COR-L47 (cell line): ENCODE measurements around the gene TJP3.
"Not testable (repeated sequence)": the region's sequence is repeated elsewhere in the genome, so short reads cannot be mapped to it uniquely, and the experiment has no call there.

ENCODE experiments used
- DNase-seq: peaks from one replicate; lab custom pipeline; 2025; lab: John Stamatoyannopoulos, UW

TJP3 gene, protein sequence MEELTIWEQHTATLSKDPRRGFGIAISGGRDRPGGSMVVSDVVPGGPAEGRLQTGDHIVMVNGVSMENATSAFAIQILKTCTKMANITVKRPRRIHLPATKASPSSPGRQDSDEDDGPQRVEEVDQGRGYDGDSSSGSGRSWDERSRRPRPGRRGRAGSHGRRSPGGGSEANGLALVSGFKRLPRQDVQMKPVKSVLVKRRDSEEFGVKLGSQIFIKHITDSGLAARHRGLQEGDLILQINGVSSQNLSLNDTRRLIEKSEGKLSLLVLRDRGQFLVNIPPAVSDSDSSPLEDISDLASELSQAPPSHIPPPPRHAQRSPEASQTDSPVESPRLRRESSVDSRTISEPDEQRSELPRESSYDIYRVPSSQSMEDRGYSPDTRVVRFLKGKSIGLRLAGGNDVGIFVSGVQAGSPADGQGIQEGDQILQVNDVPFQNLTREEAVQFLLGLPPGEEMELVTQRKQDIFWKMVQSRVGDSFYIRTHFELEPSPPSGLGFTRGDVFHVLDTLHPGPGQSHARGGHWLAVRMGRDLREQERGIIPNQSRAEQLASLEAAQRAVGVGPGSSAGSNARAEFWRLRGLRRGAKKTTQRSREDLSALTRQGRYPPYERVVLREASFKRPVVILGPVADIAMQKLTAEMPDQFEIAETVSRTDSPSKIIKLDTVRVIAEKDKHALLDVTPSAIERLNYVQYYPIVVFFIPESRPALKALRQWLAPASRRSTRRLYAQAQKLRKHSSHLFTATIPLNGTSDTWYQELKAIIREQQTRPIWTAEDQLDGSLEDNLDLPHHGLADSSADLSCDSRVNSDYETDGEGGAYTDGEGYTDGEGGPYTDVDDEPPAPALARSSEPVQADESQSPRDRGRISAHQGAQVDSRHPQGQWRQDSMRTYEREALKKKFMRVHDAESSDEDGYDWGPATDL

DNA sequence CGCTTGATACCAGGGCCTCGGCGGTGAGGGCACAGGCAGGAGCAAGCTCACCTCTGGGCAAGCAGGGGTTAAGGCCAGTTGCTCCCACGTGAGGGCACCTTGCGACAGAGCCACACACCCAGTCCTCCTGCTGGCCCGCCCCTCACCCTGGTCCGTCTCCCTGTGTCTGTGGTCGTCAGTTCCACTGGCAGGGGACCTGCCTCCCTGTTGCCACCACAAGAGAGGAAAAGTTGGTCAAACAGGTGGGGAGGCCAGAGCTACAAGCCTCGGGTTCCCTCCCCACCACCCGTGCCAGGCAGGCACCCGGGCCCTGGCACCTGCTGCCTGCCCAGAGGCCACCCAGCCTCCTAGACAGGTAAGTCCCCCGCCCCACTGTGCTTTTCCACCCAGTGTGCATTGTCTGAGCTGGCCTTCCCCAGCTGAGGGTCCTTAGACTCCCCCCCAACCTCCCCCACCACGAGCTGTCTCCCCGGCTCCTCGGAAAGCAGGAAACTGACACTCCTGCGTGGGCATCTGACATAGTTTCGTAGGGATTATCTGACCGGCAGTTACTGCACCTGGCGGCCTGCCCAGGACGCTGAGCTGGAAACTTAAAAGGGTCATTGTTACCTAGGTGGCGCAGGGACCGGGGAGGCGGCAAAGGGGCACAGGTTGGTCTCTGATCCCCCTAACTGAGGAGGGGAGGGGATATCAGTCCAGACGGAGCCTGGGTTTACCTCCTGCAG, at the start of gene TJP3:
TJP3 (plus strand) TSS at position 178 of the 725 bp plus-strand sequence. CDS start 20,049 bp downstream, outside the sequence.
- no peak for DNase-seq

DNA sequence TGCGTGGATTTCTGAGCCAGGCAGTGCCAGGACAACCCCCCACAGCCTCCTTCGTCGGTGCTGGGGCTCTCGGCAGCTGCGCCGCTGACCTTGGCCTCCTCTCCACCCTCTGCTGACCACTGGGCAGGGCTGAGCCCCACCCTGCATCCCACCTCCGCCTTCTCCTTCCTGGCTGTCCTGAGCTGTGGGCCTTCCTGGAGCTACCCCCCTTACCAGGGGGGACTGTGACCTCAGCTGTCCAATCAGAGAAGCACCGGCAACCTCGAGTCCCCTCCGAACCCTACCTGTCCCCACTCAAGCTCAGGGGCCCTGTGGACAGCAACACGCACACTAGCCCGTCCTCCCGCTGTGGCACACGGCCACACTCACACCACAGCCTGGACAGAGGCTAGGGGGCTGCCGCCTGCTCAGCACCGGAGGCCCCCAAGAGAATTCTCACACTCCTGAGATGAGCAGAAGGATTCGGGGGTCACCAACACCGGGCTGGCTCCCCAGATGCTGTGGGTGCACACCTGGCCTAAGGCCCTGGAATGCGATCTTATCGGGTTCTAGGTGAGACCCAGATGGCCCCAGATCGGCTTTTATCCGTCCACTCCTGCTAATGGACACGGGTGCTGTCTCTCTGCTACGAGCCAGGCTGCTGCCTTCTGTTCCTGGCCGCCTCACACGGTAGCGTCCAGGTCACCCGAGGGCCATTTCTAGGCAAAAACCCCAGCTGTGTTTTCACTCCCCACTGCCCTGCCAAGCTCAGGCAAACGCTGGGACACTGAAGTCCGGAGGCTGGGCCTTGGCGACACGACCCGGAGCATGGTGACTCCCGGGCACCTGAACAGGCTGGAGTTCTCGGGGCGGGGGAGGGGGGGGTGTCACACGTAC, 49.1 kb upstream of the TJP3 start:
- DNase-seq: no peak

DNA sequence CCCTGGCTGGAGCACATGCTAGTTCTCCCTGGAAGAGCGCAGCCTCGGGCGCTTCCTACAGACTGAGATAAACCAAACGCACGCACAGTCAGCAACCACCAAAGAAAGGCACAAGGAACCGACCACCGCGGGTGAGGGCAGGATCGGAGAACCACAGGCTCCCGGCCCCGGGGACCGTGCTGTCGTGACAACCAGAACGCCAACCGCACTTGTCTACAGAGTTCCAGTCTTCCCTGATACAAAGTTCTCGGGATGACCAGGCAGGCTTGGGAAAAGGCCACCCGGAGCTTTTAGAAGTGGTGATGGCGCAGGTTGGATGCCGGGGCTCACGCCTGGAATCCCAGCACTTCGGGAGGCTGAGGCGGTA, 48.5 kb upstream of the TJP3 start:
- DNase-seq: no peak

DNA sequence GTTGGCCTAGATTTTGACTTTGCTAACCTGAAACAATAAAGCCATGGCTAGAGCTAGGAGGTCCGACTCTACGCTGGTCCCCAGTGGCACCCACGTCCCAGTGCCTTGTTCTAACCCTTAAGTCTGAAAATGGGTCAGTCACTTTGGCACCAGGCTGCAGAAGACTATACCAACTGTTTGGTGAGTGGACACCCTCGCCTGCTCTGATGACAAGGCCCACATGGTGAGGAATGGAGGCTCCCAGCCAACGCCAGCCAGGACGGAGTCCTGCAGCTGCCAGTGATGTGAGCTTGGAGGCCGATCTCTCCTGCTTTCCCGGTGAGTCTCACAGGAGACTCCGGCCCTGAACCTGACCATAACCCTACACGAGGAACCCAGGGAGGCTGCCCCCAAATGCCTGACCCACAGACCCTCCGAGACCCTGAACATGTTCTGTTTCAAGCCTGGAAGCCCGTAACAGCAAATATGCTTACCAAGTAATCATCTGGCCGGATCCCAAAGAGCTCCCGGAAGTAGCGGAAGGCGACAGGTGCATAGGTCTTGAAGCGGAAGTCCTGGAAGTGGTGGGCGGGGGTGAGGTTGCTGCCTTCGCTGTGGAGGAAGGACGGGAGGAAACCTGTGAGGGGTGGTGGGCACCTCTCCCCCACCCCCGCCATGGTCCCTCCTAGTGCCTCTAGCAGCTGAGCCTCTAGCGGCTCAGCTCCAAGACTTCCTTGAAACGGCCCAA, 47.5 kb upstream of the TJP3 start:
- DNase-seq: no peak

DNA sequence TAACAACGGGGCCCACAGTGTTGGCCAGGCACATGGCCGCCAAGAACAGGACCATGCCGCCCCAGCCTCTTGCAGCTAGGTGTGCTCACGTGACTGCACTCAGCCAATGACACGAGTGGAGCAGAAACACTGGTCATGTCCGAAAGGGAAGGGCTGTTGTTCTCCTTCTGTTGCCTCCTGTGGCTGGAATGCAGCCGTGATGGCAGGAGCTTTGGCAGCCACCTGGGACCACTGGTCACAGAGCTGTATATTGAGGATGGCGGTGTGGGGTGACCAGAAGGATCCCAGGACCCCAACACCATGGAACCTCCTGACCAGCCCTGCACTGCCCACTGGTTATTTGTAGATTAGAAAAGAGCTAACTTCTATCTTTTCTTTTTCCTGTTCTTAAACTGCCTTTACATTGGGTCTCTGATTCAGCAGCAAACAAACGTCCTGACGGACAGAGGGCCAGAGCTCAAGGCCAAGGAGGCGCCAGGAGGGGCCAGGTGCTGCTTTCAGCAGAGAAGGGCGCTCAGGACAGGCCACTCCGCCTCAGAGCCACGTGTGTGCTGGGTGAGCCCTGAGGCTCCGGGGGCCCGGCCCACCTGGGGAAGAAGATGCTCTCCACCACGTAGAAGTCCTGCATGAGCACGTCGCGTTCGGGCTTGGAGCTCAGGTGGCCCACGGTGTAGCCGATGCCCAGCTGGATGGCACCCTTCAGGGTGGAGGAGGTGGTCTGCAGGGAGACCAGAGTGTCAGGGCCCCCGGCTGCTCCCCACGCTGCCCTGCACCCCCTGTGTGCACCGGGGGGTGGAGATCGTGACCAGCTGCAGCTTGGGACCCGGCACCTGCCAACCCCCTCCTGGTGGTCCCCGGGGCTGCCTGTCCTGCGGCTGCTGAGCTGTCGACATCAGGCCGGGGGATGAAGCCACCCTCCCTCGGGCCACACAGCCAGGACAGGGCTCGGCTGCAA, 46.6 kb upstream of the TJP3 start:
- DNase-seq: no peak

DNA sequence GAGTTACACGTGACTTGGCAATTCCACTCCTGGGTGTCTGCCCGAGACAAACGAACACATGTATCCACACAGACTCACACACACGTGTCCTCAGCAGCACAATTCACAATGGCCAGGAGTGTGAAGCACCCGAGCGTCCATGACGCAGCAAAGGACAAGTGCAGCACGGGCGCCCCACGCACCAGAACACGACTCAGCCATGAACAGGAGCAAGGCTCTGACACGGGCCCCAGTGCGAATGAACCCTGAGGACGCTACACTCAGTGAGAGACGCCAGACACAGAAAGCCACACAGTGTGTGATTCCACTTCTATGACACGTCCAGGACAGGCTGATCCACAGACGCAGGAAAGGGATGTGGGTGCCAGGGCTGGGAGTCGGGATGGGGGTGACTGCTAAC, 44.3 kb upstream of the TJP3 start:
- no peak for DNase-seq

DNA sequence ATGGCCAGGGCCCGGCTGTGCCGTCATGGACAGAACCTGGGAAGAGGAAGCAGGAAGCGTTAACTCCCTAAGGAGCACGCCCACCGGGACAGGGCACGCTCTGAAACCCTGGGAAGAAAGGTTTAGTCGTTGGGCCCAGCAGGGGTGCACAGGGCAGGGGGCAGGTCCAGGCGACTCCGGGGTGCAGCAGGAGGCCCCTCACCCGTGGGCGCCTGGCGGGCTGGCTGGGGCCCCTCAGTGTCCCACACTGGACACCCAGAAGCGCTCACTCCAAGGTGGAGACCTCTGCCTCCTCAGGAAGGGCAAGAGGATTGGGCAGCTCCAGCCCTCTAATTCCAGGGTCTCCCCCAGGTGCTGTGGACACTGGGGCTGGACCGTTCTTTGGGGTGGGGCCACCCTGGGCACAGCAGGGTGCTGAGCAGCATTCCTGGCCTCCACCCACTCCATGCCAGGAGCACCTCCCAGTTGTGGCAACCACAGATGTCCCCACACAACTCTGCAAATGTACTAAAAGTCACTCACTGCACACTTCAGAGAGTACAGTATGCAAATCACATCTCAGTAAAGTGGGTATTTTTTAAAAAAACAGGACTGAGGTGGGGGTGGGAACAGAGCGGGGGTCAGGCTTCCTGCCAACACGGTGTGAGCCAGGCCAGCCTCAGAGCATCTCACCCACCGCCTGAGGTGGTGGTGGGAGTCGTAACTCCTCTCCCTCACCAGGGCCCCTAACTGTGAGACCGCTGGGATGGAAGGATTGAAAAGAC, 43.1 kb upstream of the TJP3 start:
- DNase-seq: no peak

DNA sequence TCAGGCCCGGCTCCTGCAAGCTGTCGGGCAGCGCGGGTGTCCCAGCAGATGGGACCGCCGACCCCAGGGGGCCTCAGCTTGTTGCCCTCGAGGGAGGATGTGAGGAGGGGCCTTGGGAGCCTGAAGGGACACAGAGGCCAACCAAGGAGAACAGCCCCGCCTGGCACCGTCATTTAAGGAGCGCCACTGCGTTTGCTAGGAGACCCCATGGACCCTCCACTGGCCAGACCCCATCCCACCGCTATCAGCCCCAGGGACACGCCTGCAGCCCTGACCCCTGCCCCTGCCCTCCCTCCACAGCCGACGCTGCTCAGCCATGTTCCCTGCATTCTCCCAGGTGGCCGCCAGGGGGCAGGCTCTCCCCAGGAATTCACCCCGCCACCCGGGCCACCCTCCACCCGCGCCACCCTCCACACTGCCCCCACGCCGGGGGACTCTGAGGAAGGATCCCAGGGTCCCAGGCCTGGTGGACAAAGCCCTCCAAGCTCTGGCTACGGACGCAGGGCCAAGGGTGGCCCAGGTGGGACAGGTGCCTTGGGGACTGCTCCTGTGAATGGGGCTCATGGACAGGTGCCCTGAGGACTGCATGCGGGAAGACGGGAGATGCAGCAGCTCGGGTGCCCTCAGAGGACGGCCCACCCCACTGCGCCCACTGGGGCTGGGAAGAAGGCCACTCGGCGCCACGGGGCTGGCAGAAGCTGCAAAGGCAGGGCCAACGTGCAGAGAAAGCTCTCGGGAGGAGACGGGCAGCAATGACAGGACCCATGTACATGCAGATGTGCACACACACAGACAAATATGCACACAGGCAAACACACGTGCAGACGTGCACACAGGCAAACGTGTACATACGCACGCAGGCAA, 42.3 kb upstream of the TJP3 start:
- DNase-seq: peak; percentile 11

DNA sequence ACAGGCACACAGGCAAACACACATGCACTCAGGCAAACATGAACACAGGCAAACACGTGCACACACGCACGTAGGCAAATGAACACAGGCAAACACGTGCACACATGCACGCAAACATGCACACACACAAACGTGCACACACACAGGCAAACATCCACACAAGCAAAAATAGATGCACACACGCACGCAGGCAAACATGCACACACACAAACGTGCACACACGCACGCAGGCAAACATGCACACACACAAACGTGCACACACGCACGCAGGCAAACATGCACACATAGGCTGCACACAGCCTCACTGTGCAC, 41.7 kb upstream of the TJP3 start:
- DNase-seq: not testable (repeated sequence)

DNA sequence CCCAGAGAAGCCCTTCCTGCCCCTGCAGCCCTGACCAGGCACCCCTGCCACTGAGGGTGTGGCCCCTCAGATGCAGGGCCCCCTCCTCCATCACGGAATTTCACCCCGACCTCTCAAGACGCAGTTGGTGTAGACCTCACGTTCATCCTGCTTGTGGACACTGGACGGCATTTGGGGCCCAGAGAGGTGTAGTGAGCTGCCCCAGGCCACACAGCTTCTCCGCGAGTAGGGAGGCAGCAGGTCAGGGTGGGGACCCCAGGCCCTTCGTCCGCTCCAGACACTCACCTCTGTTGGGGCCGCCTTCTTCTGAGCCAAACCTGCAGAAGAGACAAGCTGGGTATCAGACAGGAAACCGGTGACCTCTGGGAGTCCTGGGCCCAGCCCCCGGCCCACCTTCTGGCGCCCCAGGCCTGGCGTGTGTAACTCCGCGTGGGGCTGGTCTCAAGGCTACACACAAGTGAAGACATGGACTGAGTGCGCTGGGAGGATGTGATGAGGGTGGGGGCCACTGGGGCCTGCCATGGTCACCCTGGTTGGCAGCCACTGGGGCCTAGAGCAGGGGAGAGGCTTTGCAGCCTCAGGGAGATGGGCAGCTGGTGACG, 41.0 kb upstream of the TJP3 start:
- DNase-seq: no peak

DNA sequence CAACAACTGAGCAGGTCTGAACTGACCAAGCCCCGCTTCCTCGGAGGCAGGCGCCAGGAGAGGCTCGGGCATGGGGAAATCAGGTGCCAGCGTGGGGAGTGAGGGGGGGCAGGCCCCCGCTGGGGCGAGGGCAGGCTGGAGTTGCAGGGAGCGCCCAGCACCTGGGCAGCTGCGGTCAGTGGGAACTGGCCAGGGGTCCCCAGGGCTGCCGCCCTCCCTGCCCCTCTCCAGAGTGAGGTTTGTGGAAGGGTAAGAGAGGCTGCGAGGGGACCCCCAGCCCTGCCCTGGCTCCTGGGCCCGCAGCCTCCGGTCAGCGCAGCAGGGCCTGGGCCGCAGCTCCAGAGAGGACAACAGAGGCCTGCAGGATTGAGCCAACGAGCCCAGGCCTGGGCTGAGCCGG, 40.4 kb upstream of the TJP3 start:
- no peak for DNase-seq

DNA sequence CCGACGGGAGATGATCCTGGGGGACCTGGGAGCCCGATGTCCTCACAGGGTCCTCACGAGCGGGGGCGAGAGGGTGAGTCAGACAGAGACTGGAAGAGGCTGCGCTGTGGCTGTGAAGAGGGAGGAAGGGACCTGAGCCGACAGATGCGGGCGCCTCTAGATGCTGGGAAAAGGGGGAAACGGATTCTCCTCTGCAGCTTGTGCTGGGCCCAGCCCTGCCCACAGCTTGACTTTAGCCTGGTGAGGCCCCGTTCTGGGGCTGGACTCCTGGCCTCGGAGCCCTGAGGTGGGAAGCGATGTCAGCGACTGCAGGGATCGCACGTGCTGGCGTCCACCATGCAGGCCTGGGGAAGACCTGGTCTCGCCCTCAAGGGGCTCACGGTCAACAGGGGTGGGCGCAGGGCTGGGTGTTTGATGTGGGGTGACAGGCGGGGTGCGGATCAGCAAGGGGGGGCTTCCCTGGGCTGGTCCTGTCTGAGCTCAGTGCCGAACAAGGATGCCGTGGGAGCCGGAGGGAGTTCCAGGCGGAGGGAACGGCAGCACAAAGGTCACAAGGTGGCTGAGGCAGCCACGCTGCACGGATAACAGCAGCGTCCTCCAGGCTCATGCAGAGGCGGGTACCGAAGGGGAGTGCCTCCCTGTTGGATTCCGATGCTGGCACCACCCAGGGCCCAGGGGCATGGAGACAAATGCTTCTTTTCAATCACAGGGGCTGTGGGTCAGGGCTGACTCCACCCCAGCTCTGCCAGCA, 39.7 kb upstream of the TJP3 start:
- no peak for DNase-seq

DNA sequence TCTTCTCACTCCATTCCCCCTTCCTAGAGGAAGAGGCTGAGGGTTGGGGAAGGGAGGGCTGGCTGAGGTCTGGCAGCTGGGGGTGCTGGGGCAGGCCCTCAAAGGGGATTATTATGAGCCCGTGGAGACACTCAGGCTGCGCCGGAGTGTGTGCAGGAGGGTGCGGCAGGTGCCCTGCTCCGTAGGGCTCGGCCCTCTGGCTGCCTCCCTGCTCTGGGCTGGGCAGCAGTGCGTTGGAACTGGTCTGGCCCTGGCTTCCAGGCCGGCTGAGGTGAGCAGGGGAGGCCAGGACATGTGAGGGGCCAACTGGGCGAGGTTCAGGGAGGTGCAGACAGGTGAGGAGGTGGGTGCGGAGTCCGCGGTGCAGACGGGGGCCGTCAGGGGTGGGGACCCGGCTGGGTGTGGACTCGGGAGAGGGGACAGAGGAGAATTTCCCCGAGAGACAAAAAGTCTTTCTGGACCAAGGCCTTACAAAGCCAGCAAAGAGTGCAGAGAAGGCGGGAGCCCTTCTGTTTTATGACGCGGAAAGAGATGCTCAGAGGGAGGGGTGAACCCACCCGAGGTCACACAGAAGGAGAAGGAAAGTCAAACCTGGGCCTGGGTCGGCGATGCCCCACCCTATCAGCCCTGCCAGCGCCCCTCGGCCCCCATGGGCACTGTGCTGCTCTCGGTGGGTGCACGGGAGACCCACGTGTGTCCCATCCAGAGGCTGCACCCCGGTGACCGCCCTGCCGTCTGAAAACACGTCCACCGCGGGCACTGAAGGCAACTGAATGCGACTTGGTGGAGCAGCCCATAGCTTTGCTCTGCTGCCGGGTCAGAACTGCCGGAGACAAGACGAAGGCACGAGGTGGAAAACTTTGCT, 38.9 kb upstream of the TJP3 start:
- no peak for DNase-seq

DNA sequence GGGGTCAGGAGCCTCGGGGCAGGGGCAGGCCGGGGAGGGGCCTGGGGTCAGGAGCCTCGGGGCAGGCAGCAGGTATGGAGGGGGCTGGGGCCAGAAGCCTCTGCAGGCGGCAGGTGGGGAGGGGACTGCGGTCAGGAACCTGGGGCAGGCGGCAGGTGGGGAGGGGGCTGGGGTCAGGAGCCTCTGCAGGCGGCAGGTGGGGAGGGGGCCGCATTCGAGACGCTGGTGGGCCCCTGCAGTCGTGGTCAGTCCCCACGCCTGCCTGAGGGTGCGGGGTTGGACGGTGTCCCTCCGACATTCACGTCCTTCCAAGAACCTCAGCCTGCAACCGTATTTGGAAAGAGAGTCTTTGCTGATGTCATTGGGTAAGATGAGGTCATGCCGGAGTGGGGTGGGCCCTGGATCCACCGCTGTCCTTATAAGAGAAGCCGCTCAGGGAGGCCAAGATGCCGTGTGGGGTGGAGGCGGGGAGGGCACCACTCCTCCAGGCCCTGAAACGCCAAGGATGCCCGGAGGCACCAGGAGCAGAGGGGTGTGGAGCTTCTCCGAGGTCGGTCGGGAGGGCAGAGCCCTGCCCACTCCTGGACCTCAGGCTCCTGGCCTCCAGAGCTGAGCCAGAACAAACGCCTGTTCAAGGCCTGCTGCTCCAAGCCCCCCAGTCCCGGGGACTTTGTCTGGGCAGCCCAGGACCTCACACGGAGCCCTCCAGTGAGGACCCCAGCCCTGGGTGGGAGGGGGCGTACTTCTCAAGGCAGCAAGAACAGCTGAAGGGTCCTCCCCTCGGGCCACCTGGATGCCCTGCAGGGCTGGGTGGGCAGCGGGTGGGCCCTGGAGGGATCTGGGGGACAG, 38.0 kb upstream of the TJP3 start:
- no peak for DNase-seq
